ENCODE data around the gene SORL1.

Gene SORL1

DNA sequence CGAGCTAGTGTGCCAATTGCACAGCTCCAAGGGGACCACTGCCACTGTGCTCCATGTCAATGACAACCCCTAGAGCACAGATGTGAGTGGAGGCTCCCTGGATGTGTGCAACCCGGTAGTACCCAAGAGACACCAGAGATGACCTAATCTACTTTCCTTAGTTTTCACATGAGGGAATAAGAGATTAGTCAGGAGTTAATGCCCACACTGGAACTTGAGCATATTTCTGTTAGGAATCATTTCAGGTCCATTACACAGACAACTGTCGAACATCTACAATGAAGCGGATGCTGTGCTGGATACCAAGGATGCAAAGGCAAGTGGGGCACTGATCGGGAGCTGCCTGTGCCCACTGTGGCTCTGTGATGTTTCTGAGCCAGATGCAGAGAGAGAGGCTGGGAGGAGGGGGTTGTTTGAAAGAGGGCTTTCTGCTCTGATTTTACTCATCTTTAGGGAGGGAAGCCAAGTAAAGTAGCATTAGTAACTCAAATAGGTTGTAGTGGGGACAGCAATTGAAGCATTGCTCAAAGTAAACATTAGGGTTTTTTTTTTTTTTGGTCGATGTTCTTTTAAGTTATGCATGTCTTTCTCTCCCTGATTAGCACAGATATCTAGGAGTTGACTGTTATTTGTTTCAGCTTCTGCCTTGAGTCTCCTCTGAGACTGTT, 83.1 kb downstream of the SORL1 start:
- DNase-seq: peak in 1 of 2 experiments; percentile 4

DNA sequence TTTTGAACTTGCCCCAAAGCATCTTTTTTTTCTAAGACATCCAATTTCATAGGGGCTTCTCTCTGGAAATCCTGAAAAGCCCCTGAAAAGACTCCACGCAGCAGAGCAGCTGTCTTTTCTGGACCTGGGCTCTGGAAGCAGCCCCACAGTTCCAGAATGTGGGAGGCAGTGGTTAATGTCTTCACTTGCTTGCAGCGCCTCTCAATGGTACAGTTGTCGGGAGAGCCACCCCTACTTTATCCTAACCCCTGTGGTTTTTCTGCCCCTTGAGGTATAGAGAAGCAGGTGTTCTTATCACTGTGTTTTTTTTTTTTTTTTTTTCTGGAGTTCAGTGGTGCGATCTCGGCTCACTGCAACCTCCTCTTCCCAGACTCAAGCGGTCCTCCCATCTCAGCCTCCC, 84.0 kb downstream of the SORL1 start:
- DNase-seq: no peak

DNA sequence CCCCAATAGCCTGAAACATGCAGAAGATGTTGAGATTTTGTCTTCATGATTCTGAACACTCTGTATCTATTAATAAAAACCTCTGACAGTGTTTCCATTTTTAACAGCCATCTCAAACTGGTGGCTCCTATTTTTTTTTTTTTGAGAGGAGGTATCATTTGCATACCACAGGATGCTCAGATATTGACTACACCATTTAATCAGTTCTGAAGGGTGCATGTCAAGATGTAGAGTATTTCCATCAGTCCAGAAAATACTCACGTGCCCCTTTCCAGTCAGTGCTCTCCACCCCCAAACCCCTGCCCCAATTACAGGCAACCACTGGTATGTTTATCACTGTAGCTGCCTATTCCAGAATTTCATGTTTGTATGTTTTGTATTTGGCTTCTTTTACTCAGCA, 85.9 kb downstream of the SORL1 start:
- no peak for DNase-seq

DNA sequence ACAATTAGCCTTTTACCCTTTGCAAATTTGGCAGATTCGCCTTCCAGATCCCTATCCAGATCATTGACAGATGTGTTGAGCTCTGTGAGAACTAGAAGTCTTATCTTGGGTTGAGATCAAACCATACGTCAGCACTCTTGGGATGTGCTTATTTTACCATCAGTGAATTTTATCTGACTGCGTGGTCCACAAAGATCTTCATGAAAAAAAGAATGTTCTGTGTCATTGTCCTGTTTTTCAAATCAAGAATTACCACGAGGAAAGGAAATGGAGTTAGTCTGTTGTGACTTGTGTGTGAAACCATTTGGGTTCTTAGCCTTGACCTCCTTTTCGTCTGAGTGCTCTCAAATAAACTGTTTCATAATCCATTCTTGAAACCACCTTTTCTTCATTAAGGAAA, 86.9 kb downstream of the SORL1 start:
- no peak for DNase-seq

DNA sequence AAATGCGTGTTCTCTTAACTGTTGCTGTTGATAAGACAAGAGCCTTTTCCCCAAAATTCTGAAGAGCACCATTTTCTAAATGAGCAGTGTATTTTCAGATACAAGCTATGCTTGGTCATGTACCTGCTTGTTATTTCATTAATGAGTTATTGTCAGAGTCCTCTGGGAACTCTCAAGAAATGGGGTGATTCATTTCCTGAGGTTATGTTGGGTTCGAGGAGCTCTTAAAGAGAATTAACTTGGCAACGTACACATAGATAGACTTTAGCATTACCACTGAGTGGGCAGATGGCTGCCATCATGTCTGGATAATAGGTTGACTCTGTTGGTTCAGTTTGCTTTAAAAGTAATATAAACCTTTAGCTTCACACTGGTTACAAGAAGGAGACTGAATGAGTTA, 88.5 kb downstream of the SORL1 start:
- no peak for DNase-seq

DNA sequence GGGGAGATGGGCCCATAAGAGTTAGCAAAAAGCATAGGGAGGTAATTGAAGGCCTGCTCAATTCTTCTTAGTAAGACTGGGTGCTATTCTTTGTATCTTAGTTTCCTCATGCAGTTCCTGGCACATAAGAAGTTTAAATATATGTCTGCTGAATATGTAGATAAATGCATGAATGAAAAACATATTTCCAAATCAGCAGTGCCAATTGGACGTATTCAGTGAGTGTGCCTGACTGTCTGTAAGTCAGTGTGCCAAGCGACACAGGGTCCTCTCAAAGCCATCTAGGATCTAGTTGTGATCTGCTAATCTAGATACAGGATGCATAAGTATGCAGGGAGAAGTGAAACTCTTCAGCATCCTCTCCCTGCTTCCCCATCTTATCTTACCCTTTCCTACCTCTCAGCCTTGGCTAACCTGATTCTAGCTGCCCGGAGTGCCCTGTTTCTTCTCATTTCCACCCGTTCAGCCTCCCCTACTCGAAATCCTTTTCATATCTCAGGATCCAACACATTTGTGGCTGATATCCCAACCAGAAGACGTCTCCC, 91.8 kb downstream of the SORL1 start:
- no peak for DNase-seq

DNA sequence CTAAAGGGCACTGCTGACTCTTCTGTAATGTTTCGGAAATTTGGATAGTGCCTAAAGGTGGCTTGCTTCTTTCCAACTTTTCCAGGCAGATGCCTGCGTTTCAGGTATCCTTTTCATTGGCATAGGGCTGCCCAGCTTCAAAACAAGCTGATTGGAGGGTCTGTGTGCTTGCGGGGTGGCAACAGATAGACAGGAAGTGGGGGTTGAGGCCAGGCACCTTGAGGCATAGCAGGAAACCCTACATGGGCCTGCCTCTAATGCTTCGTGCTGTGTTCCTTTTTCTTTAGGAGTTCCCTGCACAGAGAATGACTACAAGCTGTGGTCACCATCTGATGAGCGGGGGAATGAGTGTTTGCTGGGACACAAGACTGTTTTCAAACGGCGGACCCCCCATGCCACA, 92.8 kb downstream of the SORL1 start:
- no peak for DNase-seq

DNA sequence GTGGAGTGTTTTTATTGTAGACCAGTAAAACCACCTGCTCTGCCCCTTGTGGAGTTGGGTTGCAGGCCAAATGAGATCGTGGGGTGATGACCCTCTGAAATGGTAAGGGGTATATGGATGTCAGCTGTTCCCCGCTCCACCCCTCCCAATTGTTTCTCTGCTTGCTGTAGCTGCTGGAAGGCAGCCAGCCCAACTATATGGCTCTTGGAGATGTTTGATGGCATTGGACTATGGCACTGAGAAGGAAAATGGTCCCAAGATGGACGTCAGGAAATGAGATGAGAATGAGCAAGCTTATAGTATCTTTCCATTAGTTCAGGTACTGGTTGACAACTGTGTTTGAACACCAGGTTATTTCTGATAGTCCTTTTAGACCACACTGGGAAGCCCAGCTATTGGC, 95.5 kb downstream of the SORL1 start:
- no peak for DNase-seq

DNA sequence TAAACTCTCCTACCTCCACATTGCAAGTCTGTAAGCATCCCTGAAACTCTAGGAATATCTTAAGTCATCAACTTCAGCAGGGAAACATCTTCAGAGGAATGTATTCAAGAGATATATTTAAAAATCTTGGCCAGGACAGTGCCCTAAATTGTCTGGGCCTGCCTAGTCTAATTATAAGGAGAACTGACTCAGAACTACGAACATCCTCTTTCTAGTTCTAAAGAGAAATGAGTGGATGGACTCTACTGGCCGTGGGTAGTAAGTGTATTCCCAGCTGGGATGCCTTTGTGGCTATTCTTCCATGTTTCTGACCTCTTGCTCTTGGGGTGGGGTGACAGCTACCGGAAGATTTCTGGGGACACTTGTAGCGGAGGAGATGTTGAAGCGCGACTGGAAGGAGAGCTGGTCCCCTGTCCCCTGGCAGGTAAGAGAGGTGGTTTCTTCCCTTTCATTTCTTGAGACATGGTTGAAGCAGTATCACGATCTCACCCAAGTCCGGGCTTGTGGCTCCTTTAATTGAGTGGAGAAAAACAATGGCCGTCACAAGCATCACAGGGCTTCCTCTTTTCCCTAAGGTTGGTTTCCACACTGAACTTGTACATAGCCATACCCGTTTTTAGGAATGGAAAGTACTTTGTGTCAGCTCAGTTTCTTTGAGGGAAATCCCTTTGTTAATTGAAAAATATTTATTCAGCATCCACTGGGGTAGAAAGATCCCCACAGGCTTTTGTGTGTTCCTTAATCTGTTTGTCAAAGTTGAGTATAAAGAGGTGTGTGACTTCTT, 98.3 kb downstream of the SORL1 start:
- DNase-seq: no peak

DNA sequence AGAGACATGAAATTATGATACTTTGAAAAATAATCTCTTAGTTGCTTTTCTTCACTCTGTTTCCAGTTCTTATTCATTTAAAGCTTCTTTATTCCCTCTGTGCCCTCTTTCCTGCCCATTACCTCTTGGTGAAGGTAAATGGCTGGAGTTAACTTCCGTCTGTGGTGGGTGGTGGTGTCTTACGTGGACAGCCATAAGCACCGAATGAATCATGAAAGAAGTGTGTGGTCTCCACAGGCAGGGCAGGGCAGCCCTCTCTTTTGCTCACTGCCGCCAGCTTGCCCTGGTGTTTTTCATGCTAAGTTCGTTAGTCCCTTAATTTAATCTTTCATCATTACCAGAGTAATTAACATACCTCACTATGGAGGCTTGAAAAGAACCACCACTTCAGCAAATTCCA, 99.3 kb downstream of the SORL1 start:
- DNase-seq: no peak

DNA sequence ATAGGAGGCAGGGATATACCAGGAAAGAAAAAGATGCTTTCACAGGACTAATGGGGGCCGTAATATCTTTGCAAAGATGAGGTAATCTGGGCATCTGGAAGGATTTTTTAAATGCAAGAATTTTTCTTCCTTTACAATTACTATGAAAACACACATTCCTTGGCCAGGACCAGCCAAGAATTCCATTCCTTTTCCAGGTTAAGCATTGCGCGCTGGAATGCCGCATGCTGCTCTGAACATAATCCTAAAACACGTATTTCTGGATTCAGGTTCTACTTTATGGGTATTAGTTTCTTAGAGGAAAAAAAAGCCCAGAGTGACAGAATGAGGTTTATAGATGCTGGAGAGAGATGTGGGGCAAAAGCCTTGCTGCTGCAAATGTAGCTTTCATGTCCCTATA, 100.0 kb downstream of the SORL1 start:
- no peak for DNase-seq

DNA sequence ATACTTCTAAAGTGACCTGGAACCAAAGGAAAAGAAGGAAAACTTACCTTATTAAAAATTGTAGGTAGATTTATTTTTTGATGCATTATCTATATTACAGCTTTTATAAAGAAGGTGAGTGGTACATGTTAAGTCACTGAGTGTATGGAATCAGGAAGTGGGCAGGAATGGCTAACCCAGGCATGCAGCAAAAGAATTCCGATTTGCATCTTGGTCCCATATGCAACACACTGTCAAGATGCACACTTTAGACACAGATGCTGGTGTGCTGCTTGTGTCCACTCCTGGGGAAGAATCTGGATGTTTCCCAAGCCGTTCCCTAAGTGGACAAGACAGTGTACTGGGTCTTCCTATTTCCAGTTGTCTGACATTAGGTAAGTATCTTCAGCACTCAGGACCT, 100.5 kb downstream of the SORL1 start:
- no peak for DNase-seq

DNA sequence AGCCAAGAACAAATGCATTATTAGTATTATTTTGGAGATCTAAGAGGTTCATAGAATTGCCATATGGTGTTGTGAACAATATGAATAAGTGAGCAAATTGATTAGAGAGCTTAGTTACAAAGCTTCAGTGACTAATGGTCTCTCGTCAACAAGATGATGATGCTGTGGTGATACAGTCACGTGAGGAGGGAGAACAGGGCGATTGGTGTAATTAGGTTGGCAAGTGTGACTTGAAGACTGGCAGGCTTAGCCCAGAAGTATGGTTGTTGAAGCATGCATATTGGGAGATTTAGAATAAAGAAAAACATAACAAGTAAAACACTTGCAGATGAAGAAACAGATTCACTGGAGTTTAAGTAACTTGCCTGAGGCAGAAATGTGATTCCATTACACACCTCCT, 101.3 kb downstream of the SORL1 start:
- no peak for DNase-seq

DNA sequence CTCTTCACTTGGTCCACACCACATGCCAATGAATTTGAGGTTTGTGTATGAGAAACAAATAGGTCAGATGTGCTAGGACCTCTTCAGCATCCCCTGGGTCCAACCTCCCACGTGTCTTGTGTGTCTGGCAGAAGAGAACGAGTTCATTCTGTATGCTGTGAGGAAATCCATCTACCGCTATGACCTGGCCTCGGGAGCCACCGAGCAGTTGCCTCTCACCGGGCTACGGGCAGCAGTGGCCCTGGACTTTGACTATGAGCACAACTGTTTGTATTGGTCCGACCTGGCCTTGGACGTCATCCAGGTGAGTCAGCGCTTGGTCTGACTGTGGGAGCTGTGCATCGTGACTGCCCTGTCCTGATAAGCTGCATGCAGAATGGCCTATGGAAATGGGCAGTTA, 101.7 kb downstream of the SORL1 start:
- DNase-seq: no peak

DNA sequence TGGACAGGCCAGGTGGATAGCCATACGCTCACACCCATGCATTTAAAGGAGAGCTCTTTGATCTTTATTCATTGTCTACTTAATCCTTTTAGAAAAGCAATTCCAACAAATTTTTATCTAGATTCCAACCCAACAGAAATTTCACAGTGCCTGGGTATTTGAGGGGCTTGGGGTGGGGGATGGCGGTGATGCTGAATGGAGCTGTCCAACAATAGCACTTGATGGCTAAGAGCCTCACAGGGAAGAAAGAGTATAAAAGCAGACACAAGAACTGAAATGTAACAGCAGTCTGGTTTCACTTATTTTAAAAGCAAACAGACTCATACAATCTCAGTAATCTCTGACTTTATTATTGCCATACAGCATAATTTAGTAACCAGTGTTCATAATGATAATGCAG, 102.4 kb downstream of the SORL1 start:
- no peak for DNase-seq

DNA sequence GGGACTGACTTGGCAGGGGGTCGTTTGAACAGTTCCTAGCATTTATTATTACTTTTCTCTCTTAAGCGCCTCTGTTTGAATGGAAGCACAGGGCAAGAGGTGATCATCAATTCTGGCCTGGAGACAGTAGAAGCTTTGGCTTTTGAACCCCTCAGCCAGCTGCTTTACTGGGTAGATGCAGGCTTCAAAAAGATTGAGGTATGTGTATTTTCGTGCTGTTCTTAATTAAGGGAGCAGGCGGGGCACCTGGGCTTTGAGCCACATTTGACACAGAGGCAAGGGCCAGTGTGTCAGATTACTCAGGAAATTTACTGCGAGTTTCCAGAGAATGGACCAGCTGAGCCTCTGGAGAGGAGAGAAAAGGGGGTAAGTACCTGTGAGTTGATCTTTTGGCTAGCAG, 103.0 kb downstream of the SORL1 start:
- no peak for DNase-seq

DNA sequence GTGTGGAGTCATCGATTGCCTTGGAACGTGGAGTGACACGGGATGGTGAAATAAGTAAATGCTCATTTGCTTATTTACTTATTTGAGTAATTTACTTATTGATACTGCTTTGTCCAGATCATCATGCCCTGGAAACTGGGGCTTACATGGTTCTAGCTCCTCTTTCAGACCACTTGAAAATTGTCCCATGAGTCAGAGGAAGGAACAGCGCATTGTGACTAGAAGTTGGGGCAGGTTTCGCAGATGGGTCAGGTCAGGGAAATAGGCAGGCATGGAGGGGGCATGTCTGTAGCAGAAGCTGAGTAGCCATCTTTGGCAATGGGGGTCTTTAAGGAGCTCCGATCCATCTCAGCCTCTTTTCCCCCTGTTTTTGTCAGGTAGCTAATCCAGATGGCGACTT, 104.8 kb downstream of the SORL1 start:
- no peak for DNase-seq

DNA sequence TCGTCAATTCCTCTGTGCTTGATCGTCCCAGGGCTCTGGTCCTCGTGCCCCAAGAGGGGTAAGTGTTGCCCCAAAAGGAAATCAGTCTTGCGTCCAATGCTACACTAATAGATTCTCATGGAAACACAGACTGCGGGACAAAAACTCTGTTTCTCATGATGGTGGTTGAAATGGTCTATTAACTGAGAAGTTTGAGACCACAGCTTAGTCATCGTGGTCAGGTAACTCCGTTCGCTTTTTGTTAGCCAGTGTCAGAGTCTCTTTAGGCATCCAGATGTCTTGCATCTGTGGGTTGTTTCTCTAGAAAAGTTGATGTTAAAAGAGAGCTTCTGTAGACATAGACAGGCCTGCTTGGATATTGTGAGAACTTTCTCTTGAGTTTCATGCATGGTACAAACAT, 105.2 kb downstream of the SORL1 start:
- no peak for DNase-seq

DNA sequence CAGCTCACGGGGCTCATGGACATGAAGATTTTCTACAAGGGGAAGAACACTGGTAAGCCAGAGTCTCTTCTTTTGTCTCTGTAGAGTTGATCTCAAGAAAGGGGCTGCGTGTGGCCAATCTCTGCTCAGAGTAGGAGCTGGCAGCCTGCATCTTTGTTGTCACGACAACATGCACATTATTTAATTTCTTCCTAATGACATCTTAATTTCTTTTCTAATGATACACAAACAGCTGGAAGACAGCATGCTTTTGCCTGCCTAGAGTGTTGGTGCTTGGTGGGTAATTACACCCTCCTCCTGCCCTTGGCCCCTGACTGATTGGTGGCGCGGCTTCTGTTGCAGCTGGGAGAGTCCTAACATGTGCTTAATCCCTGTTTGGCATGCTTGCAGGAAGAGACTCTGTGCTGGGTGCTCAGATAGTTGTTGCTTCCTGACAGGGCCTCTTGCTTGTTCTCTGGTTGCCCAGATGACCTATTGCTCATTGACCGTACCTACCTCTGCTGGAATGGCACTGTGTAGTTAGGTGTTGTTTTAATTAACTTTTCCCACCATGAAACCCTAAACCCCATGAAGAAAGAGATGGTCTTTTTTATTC, 107.6 kb downstream of the SORL1 start:
- DNase-seq: no peak

DNA sequence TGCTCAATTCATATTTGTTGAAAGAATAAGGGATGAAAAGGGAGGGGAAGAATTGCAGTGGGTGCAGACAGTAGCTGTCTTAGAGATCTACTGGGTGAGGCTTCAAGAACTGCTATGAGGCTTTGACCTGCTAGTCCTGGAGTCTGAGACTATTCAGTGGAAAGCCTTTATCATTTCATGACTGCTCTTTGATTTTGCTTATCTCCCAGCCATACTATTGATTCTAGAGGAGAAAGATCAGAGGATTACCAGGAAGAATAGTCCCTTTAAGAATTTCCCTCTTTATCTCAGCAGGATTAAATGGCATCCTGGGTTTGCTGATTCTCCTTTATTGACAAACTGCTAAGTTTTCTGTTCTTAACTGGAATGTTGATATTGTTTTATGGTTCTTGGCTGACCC, 108.1 kb downstream of the SORL1 start:
- DNase-seq: no peak

DNA sequence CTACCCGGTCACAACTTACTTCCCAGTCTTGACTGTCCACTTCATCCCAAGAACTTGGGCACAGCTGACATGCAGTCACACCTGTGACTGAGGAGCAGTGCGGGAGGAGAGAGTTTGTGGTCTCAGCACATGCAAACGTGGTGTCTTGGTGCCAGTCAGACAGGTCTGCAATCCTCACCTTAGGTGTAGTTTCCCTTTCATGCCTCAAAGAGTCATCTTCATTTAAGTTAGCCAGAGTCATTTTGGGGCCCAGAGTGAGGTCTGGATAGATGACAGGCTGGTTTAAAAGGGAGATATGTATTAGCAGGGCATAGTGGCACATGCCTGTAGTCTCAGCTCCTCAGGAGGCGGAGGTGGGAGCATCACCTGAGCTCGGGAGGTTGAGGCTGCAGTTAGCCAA, 109.1 kb downstream of the SORL1 start:
- DNase-seq: no peak

DNA sequence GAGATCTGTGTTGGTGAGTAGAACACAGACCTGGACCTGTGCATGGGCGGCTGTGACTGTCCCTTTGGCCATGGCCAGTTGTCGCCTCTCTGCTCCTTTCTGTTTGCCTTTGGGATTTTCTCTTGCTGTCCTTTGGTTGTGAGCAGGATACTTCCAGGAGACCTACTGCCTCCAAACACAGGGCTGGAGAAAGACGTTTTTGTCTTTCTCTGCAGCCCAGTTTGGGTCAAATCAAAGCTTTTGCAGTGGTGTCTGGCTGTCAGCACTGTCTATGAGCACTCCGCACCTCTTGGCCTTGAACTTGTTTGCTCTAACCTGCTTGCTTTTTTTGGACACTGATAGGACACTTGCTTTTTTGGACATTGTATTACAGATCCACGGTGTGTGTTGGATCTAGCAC, 109.6 kb downstream of the SORL1 start:
- no peak for DNase-seq

DNA sequence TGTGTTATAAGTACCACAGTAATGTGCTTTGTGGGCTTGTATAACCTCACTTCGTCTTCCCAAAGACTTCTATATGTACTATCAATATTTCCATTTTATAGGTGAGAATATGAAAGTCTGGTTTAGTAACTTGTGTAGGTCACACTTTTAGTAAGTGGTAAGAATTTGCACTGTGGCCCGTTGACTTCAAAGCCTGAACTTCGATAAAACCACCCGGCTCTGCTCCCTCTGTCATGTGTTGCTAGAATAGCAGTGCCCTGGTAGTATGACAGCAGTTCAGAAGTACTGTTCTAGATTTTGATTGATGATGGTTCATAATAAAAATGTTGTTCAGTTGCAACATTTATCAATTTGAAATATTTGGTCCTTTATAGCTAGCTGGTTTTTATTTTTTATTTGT, 110.9 kb downstream of the SORL1 start:
- DNase-seq: peak; percentile 41 to 52

All from activated T-cell treated with anti-CD3 and anti-CD28 coated beads, Interleukin-2, amount 50 U/mL, for 48 hours (primary cell).